Measurements from ENCODE around the gene ICA1.
"Not testable (repeated sequence)": the region's sequence is repeated elsewhere in the genome, so short reads cannot be mapped to it uniquely, and the experiment has no call there.

Gene ICA1

DNA sequence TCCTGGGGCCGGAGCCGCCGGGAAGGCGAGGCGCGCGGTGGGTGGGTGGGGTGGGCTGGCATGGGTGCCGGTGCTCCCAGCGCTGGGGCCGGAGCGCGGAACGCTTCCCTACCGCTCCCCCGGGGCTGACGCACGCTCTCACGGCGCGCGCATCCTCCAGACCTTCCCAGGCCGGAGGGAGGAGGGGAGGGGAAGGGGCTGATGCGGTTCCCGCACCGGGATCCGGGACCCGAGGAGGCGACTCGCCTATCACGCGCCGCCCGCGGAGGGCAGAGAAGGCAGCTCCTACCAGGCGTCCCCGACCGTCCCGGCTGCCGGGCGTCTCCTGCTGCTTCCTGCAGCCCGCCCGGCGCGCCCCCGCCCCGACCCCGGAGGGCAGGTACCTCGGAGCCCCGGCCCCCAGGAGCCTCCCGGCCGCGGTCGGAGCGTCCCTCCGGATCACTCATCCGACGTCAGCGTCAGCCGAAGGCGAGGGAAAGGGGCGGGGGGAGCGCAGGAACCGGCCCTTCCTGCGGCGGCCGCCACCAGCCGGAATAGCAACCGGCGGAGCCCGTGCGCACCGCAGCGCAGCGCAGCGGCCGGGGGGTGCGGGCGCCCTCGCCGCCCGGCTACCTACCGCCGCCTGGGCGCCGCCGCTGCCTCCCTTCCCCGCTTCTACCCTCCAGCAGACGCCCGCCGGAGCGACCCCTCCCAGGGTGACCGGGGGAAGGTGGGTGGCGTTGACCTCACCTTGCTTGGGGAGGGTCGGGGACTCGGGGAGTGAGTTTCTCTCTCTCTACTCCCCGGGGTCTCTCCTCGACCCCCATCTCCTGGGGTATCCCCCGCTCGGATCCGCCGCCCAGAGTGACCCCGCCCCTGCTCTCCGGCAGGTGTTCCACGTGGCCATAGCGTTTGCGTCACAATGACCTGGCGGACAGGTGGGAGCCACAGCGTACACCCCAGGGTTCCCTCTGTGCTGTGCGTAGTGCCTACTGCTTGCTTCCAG, at the start of gene ICA1:
Gene ICA1 (minus strand): TSS at position 457 of the 985 bp plus-strand sequence. CDS start 26,241 bp downstream, outside the sequence.
- peak; percentile 83 for DNase-seq

DNA sequence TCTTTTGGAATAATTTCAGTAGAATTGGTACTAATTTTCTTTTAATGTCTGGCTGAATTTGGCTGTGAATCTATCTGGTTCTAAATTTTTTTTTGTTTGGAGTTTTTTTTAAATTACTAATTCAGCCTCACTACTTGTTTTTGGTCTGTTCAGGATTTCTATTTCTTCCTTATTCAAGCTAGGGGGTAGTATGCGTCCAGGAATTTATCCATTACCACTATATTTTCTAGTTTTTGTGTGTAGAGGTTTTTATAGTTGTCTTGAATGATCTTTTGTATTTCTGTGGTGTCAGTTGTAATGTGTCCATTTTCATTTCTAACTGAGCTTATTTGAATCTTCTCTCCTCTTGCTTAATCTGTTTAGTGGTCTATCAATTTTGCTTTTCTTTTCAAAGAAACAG, 48.9 kb upstream of the ICA1 start:
- DNase-seq = no peak

DNA sequence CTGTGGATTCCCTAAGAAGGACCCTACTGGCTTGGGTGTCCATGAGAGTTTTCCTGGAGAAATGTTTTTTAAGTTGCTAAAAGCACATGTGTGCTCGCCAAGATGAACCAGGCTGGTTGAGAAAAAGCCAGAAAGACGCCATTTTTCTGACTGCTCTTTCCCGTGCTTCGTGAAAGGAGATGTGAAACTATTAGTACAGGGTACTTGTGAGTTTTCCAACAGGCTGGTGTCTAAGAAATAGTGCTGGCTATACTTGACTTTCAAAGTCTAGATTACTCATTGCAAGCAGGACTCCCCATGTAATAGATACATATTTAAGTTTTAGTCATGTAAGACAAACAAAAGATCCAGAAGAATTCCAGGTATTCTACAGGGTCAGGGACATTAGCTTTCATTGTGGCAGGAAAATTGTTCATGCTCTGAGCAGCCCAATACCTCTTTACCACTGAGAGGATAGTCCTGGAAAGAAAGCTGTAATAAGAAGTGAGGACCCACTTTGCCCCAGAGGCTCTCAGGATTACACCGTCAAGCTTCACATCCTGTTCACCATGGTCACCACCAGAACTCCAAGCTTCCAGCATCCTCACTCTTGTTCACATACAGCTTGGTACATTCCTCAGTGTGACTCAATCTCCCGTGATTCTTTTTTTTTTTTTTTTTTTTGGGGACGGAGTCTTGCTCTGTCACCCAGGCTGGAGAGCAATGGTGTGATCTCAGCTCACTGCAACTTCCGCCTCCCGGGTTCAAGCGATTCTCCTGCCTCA, 43.8 kb upstream of the ICA1 start:
- no peak for DNase-seq

DNA sequence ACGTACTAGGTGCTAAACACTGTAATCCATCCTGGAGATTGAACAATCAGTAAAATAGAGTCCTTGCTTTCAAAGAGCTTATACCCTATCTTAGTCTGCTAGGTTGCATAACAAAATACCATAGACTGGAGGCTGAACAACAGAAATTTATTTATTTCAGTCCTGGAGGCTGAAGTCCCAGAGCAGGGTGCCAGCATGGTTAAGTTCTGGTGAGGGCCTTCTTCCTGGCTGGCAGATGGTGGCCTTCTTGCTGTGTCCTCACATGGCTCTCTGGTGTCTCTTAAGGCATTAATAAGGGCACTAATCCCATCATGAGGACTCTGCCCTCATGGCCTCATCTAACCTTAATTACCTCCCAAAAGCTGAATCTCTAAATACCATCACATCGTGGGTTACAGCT, 43.1 kb upstream of the ICA1 start:
- DNase-seq = no peak

DNA sequence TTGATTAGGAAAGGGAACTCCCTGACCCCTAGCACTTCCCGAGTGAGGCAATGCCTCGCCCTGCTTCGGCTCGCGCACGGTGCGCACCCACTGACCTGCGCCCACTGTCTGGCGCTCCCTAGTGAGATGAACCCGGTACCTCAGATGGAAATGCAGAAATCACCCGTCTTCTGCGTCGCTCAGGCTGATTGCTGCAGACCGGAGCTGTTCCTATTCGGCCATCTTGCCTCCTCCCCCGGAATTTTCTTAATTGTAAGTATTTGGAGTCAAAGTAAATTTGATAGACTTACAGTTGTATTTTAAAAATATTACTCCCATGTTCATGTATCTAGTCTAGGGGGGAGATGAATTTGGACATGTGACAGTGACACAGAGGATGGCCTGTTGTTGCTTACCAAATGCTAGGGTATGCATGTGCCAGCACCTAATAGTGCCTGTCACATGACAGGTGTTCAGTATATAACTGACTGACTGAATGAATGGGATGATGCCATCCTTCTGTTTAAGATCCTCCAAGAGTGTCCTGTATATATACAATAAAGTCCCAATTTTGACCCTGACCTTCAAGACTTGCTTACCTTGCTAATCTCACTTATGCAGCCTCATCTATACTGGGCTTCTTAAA, 42.0 kb upstream of the ICA1 start:
- no peak for DNase-seq

DNA sequence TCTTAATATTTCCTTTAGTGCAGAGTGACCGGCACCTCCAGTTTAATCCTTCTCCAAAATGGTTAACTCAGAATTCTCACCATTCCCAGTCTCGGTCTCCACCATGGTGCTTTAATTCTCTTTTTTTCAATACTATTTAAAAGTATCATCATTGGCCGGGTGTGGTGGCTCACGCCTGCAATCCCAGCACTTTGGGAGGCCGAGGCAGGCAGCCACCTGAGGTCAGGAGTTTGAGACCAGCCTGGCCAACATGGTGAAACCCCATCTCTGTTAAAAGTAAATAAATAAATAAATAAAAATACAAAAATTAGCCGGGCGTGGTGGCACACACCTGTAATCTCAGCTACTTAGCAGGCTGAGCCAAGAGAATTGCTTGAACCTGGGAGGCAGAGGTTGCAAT, 35.1 kb upstream of the ICA1 start:
- not testable (repeated sequence) for DNase-seq

DNA sequence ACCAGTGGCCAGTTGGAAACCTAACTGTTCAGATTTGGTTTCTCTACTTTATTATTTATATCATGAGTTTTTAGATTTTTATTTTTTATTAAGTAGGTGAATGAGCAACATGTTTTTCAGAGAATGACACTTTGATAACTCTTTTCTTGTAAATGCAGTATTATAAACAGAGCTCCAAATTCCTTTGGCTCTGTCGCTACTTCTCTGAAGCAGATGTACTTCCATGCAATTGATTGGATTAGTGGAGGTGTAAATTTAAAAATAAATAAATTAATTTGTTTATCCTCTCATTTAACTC, 34.3 kb upstream of the ICA1 start:
- DNase-seq = no peak

DNA sequence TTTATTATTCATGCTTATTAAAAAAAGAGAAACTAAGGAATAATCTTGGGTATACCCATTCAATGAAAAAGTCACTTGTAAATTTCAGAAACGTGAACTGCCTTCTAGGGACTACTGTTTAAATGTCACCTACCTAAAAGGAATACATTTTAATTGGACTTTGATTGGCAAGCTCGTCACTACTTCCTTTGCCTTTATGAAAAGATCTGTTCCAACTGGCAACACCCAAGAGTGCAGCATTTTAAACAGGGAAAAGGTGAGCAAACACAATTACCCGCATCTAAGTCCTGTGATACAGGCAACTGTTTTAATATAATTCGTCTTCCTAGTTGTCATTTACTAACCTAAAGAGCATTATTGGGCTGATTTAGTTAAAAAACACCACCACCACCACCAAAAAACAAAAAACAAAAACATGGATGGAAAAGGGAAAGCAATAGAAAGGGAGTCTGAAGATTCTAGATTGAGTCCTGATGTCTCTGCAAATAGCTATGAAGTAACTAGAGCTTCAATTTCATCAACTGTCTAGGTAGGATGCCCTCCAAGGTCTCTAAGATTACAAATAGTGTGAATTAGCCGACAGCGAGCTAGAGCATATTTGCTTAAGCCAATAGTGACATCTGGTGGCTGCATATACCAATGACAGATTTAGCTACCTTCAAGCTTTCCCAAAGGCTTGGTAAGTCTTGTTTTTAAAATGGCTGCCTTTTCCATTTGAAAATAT, 33.8 kb upstream of the ICA1 start:
- DNase-seq = peak; percentile 74

DNA sequence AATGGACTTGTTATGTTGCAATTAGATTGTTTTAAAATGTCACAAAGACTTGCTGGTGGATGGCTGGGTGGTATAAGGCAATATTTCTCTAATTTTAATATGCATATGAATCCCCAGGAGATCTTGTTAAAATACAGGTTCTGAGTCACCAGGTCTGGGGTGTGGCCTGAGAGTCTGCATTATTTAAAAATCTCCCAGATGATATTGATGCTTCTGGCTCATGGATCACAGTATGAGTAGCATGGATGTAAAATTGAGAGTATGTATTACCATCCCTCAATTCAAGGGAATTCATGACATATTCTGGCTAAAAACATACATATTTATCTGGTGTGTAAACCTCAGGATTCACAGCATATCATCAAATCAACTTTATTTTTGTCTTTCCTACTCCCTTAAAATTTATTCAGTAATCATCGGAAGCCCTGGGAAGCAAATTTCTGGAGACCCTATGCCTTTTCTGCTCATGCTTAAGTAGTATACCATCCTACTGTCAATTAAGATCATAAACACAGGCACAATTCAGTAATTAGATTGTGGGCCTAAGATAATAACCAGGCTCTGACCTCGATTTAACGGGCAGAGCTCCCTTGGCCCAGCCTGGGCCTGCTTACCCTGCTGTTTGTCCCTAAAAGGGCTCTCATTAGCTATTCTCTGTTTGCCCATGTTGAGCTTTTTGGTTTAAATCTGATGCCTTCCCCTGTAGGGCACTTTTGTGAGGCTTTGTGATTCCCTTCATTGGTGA, 29.6 kb upstream of the ICA1 start:
- no peak for DNase-seq

DNA sequence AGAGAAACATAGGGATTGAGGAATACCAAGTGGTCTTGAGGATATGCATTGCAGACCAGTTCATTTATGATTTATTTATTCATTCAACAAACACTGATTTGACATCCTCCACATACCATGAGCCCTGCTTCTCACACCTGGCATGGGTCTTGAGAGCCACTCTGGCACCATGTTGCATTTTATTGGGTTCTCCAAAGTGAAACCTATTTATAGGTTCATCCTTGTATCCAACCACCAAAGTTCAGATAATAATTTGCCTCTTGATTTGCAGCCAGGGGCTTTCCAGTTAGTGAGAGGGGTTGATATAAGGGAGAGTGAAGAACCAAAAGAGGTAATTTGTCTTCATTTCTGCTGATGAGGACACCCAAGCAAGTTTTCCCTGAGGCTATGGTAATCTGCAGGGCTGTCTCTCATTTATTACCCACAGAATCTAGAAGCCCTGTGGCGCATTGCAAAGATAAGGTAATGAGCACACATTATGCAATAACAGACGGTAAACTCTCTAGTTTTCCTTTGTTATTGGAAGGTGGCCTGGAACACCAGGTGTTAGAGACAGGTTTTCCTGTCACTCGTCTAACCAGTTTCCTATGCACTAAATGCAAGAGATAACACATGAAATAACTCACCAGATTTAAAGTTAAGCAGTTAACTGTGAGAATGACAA, 28.8 kb upstream of the ICA1 start:
- peak; percentile 75 for DNase-seq

DNA sequence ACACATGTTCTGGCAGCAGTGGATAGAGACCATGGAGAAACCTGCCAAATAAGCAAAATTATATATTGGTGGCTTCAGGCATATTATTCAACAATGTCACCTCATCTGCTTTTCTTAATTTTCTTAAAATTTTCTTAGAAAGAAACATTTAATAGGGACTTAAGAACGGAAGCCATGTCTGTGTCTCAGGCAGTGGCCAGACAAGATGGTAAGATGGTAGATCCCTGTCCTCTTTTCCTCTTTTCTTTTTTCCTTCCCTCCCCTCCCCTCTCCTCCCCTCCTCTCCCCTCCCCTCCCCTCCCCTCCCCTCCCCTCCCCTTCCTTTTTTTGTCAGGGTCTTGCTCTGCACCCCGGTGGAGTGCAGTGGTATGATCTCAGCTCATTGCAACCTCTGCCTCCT, 24.2 kb upstream of the ICA1 start:
- no peak for DNase-seq

DNA sequence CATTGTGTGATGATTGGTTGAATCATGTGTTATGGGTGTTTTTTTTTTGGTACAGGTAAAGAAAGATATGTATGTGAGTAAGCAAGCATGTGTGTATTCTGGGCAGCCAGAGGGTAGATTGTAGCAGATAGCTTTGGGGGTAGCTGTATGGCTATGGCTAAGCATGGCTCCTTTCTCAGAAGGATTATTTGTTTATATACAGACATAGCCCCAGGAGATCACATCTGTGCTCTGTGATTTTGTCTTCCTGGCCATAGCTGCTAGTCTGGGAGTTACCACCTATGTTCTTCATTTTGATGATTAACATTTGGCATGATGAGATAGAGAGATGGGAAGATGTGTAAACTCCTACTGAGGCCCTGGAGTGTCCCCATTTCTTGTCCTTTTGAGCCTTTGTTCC, 23.2 kb upstream of the ICA1 start:
- no peak for DNase-seq

DNA sequence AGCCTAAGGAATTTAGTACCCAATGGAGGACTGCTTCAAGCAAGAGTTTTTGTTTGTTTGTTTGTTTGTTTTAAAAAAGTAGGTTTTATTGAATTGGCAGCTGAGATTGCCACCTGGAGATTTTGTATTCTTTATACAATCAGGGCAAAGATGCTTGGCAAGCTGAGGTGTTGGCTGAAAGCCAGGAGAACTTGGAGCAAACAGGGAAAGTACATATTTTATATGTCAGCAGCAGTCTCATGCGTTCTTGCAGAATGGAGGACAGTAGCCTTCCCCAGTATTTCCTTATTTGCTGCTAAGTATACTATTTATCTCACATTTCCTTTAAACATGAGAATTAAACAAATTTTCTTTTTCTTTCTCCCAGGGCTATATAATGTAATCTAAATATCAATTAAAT, 22.6 kb upstream of the ICA1 start:
- no peak for DNase-seq

DNA sequence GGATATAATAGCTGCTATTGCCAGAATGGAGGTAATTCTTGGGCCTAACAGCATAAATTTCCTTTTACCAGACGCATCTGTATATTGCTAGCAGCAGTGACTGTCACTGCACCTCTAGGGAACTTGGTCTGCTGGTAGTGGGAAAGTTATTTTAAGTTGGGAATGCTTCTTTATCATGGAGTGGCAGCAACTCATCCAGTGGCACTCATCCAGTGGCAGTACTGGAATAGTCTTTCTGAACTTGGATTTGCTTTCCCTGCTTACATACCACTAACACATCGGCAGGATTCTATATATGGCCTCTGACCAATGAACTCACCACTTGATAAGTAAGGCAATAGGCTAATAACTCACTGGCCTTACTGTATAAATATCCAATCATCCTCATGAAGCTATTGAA, 22.0 kb upstream of the ICA1 start:
- no peak for DNase-seq

DNA sequence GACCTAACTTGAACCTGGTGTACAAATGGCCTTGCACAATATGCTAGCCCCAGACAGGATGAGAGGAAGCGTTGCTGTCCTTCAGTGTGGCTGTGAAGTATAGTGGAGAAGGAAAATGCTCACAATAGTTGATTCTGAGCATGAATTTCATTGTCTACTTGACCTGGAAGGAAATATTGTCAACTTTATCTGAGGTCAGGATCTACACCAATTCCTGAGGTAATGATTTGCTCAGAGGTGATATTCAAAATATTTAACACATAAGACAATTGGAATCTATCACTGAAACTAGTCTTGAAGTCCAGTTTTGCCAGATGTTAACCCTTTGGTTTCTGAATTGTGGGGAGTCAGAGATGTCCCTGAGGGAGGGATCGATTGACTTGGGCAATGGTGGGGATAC, 20.9 kb upstream of the ICA1 start:
- DNase-seq = no peak

DNA sequence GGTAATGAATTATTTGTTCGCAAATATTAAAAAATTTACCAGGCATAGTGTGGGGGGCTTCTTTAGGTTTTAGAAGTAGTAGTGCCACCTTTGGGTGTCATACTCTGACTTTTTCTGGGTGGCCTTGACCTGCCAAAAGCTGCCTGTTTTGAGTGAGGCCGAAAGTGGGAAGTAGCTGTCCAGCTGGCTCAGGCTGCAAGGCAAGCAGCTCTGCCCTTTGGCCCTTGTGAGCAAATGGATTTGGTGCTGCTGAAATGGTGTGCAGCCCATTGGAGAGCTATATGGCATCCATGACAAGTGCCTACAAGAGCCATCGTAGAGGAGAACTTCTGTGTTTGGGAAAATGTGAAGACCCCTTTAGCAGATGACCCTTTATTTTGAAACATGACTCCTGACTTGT, 20.2 kb upstream of the ICA1 start:
- no peak for DNase-seq

DNA sequence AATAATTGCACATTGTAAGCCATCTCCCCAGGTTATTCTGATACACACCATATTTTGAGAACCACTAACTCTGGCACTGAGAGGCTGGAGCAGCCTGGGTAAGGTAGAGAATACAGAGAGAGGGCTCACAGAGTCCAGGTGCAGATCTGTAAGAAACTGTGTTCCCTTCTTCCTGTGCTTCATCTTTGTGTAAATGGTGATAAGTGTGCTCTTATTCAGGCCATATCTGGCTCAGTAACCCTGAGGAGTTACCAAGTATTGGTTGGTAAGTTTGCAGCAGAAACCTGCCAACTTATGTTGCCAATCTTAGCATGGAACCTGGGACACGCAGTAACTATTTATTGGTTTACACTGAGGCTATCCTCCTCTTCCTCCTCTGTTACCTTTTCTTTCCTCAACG, 16.2 kb upstream of the ICA1 start:
- no peak for DNase-seq

DNA sequence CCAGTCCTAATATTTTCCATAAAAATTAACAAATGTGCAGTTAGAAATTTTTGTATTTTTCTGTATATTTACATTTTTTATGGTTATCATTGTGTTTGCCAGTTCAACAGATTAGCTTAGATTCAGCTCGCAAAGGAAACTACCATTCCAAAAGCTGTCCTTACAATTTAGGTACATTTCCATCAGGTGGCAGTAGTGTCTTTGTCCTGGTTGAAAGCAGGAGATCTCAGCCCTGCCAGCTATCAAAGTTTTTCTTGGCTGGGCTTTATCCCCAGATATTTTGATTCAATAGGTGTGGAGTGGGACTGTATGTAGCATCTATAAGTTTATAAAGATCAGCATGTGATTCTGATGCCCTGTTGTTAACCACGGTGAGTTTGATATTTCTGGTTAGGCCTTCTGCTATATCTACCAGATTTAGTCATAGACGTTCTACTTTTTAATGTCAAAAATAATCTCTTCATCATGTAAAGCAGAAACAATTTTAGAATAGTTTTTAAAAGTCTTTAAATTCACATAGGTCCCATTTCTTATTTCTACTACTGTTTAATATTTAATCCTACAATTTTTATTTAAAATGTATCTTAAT, 15.5 kb upstream of the ICA1 start:
- no peak for DNase-seq

DNA sequence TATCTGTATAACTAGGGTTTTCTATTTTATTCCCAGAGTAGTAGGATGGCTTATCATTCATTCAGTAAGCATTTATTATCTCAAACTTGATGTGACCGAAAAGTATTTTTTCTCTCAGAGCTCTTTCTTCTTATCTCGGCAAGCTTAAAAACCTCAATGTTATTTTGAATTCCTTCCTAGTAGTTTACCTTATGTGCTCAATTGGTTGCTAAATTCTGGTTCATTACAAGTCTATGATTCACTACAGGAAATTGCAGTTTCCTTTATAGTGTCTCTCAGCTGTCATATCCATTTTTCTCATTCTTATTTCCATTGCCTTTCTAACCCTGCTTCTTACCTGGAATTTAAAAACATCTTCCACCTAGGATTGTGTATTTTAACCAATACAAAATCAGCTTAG, 12.6 kb upstream of the ICA1 start:
- DNase-seq = no peak

DNA sequence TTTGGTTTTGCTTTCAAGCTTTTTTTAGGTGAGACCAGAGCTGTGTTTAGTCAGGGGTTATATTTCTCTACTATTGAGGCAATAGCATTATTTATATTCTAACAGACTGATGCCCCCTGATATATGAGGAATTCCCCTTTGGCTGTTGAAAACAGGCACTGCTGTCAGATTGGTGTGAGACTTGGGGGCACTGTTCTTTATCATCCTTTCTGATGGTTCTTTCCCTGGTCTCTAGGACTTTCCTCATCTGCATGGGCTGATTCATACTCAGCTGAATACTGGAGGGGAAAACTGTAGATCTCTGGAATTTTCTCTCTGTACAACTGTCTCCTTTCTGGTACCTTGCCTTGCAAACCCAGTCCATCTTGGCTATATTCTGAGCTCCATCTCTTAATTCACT, 10.0 kb upstream of the ICA1 start:
- no peak for DNase-seq

DNA sequence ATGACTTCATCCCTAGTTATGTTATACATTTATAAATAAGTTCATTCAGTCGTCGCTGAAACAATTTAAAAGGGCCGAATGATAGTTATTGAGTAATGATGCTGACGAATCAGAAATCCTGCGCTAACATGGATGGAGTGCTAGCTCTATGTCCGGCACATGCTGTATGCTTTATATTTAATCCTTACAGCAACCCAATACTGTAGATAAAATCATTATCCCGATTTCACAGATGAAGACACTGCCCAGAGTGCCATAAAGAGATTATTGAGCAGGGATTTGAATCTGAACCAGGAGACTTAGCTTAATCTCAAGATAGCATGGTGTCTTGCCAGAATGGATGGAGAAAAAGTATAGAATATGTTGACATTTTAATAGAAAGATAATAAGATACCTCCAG, 1.1 kb upstream of the ICA1 start:
- no peak for DNase-seq

Data from NCI-H510A (cell line).